Natural killer cell (primary cell): ENCODE data around the gene TUBD1. TPM values are rescaled to one million over a fixed set of nuclear protein-coding genes. Genes with fewer than 3 reads are reported as not detected.

Experiments used
- ATAC-seq, 3 donors: fragments of 150-1000 bp in 2 of 3; fragments of 200-7000 bp in 1 of 3; cut with Tn5 transposase; 1 replicate in 1 of 3; 2 replicates in 2 of 3; pipeline ENCODE4 v1.10.0; 2021; ENCODE audit warnings: mild to moderate bottlenecking in 2 of 3, moderate library complexity in 2 of 3
- DNase-seq, 2 donors: peaks; one replicate each; pipeline versions ENCODE4 v3.0.0 to v3.0.0-alpha.2; 2013 to 2021; ENCODE audit warnings: mixed read lengths in 1 of 2
- H3K27ac ChIP-seq: one replicate; pipeline ENCODE4 v1.5.1; 2013; ENCODE audit warnings: mild to moderate bottlenecking, low read length
- H3K27me3 ChIP-seq: one replicate; pipeline ENCODE4 v1.6.1; 2013; ENCODE audit warnings: low read length; ENCODE audit not compliant: control insufficient read depth, insufficient read depth
- H3K36me3 ChIP-seq: one replicate; pipeline ENCODE4 v1.6.1; 2013; ENCODE audit warnings: low read length; ENCODE audit not compliant: control insufficient read depth, insufficient read depth
- H3K4me1 ChIP-seq: one replicate; pipeline ENCODE4 v1.6.1; 2013; ENCODE audit warnings: low read length; ENCODE audit not compliant: control insufficient read depth, insufficient read depth
- H3K4me3 ChIP-seq: one replicate; pipeline ENCODE4 v1.5.1; 2013; ENCODE audit warnings: low read length
- H3K9me3 ChIP-seq: one replicate; pipeline ENCODE4 v1.6.1; 2013; ENCODE audit warnings: low read length; ENCODE audit not compliant: control insufficient read depth, insufficient read depth
- H3K27ac Mint-ChIP-seq, 2 donors: one replicate each; pipeline ENCODE4 v1.8.0; 2022; ENCODE audit warnings: mild to moderate bottlenecking in 2 of 2, mixed read lengths in 2 of 2, moderate library complexity in 1 of 2
- H3K27me3 Mint-ChIP-seq, 2 donors: one replicate each; pipeline ENCODE4 v1.8.0; 2022; ENCODE audit warnings: low read depth in 2 of 2, mixed read lengths in 2 of 2
- H3K36me3 Mint-ChIP-seq: one replicate; pipeline ENCODE4 v1.8.0; 2022; ENCODE audit warnings: mixed read lengths
- H3K4me1 Mint-ChIP-seq, 2 donors: one replicate each; pipeline ENCODE4 v1.8.0; 2022; ENCODE audit warnings: mixed read lengths in 2 of 2
- H3K4me3 Mint-ChIP-seq: one replicate; pipeline ENCODE4 v1.8.0; 2022; ENCODE audit warnings: mild to moderate bottlenecking, moderate library complexity, mixed read lengths
- H3K9me3 Mint-ChIP-seq, 2 donors: one replicate each; pipeline ENCODE4 v1.8.0; 2022; ENCODE audit warnings: mixed read lengths in 2 of 2
- CTCF ChIP-seq: fragments of 200-600 bp; IDR thresholded peaks from one replicate; pipeline ENCODE4 v1.8.0; 2022; ENCODE audit warnings: antibody characterized with exemption
- WGBS: methylation state at CpG from one replicate; pipeline ENCODE4 v1.1.7; 2013; ENCODE audit warnings: missing lambda C conversion rate; ENCODE audit not compliant: insufficient coverage; 5-methylcytosine and 5-hydroxymethylcytosine counted together
- intact Hi-C: fragments of 100-400 bp; cut with micrococcal nuclease; formaldehyde crosslinking; loops from one replicate; pipeline ENCODE4 v1.14.2; 2022
- total RNA-seq, 4 donors: library from RNA; stranded (reverse); fragments of 120-200 nt in 1 of 4; gene quantifications; one replicate each; pipeline versions ENCODE4 v1.2.3 to v1.2.4, GENCODE V29; 2013 to 2022

The TUBD1 gene
- total RNA-seq, 3 donors from 2014 or later (not counting 1 experiment from before 2014, with no cell fraction given): 8.4 to 9.0 (median 8.4) TPM

DNA sequence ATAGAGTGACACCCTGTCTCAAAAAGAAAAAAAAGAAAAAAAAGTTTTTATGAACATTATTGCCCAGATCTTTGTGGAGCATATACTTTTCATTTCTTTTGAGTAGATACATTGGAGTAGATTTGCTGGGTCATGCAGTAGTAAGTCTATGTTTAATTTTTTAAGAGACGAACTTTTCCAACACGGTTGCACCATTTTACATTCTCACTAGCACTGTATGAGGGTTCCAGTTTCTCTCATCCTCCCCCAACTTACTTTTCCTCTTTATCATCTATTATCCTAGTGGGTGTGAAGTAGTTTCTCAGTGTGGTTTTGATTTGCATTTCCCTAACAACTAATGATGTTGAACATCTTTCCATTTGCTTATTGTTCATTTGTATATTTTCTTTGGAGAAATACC, 10.7 kb upstream of the TUBD1 start:
- intact Hi-C loops: no loop called here
- Mint-ChIP-seq H3K36me3 (no peaks in the 10 kb centered on the region), H3K4me3 (no peak overlapping the region), H3K27ac (peak overlapping the region in 1 of 2 donors; percentile 66), H3K9me3 (no peaks in the 10 kb centered on the region), H3K4me1 (peaks cover 6 to 32% of the 10 kb centered on the region in 2 donors), H3K27me3 (no peaks in the 10 kb centered on the region)
- no peaks in the 10 kb centered on the region for H3K9me3 ChIP-seq
- no peak overlapping the region for H3K4me3 ChIP-seq
- TF ChIP-seq CTCF: no peak
- no CpG with 5 or more reads among the region's 2 CpGs for WGBS
- ATAC-seq (no peak), DNase-seq (no peak)
- H3K36me3 ChIP-seq: no peaks in the 10 kb centered on the region
- no peaks in the 10 kb centered on the region for H3K4me1 ChIP-seq
- no peaks in the 10 kb centered on the region for H3K27me3 ChIP-seq
- H3K27ac ChIP-seq: no peak overlapping the region

DNA sequence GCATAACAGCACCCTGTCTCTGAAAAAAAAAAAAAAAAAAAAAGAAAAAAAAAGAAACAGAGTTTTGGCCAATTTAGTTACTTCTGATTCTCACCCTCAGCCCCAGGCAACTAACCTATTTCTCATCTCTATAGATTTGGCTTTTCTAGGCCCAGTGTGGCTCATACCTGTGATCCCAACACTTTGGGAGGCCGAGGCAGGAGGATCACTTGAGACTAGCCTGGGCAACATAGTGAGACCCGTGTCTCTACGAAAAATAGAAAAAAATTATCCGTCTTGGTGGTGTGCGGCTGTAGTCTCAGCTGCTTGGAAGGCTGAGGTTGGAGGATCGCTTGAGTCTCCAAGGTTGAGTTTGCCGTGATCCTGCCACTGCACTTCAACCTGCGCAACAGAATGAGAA, 8.9 kb upstream of the TUBD1 start:
- Histone ChIP-seq H3K27ac (no peak overlapping the region), H3K36me3 (no peaks in the 10 kb centered on the region), H3K27me3 (no peaks in the 10 kb centered on the region), H3K9me3 (no peaks in the 10 kb centered on the region), H3K4me3 (no peak overlapping the region), H3K4me1 (no peaks in the 10 kb centered on the region)
- H3K4me3 Mint-ChIP-seq: no peak overlapping the region
- DNase-seq (no peak), ATAC-seq (no peak)
- intact Hi-C loops: no loop called here
- over 99% methylated on average over 7 of the region's 8 CpGs for WGBS
- no peaks in the 10 kb centered on the region for H3K9me3 Mint-ChIP-seq
- no peak for TF ChIP-seq CTCF
- H3K4me1 Mint-ChIP-seq: peaks cover 6 to 31% of the 10 kb centered on the region in 2 donors
- H3K27ac Mint-ChIP-seq: no peak overlapping the region
- H3K36me3 Mint-ChIP-seq: no peaks in the 10 kb centered on the region
- no peaks in the 10 kb centered on the region for H3K27me3 Mint-ChIP-seq

- Histone ChIP-seq H3K4me3 (no peak overlapping the region), H3K27me3 (no peaks in the 10 kb centered on the region), H3K9me3 (no peaks in the 10 kb centered on the region), H3K27ac (no peak overlapping the region), H3K4me1 (peaks cover 8% of the 10 kb centered on the region), H3K36me3 (no peaks in the 10 kb centered on the region)
- Mint-ChIP-seq H3K36me3 (no peaks in the 10 kb centered on the region), H3K27me3 (no peaks in the 10 kb centered on the region), H3K9me3 (no peaks in the 10 kb centered on the region), H3K27ac (peak overlapping the region; percentile 9 to 73), H3K4me1 (peaks cover 10 to 31% of the 10 kb centered on the region in 2 donors), H3K4me3 (no peak overlapping the region)
- intact Hi-C loops: no loop called here
- TF ChIP-seq CTCF: no peak
- DNase-seq (no peak), ATAC-seq (peak; percentile 64 to 91 (median 89))
- 72% methylated on average over 5 of the region's 5 CpGs for WGBS
Measured at GRCh38 chr17:59899099-59899498, 6.4 kb upstream of the TUBD1 start.

GRCh38 chr17:59897090-59897489, 4.3 kb upstream of the TUBD1 start:
- no peak for TF ChIP-seq CTCF
- DNase-seq: no peak
- H3K4me1 Mint-ChIP-seq: peaks cover 30 to 41% of the 10 kb centered on the region in 2 donors
- H3K27ac Mint-ChIP-seq: no peak overlapping the region
- H3K4me3 Mint-ChIP-seq: no peak overlapping the region
- peaks cover 16% of the 10 kb centered on the region for H3K4me1 ChIP-seq
- no peaks in the 10 kb centered on the region for H3K9me3 Mint-ChIP-seq
- ATAC-seq: no peak
- no peaks in the 10 kb centered on the region for H3K36me3 Mint-ChIP-seq
- no peaks in the 10 kb centered on the region for H3K27me3 ChIP-seq
- H3K27me3 Mint-ChIP-seq: no peaks in the 10 kb centered on the region
- no peak overlapping the region for H3K27ac ChIP-seq
- no peak overlapping the region for H3K4me3 ChIP-seq
- WGBS: 97% methylated on average over 4 of the region's 4 CpGs
- no peaks in the 10 kb centered on the region for H3K9me3 ChIP-seq
- no peaks in the 10 kb centered on the region for H3K36me3 ChIP-seq
- intact Hi-C loops: no loop called here
